Peyer's patch (tissue), 4 donors: Measurements from ENCODE around the gene FBXO48. TPM values are rescaled to one million over a fixed set of nuclear protein-coding genes. Genes with fewer than 3 reads are reported as not detected.
"Not testable (repeated sequence)": the region's sequence is repeated elsewhere in the genome, so short reads cannot be mapped to it uniquely, and the experiment has no call there.

ENCODE experiments used
- DNase-seq, 3 donors: peaks; one replicate each; pipeline ENCODE4 v3.0.0-alpha.2; 2017 to 2019
- H3K27ac ChIP-seq, 4 donors: fragments of 200-600 bp; sonication (generic); one replicate each; pipeline ENCODE4 v1.5.1; 2016 to 2019
- H3K27me3 ChIP-seq, 2 donors: fragments of 200-600 bp; sonication (generic); one replicate each; pipeline ENCODE4 v1.5.1; 2019
- H3K36me3 ChIP-seq, 3 donors: fragments of 200-600 bp; sonication (generic); one replicate each; pipeline ENCODE4 v1.5.1; 2016 to 2019
- H3K4me1 ChIP-seq, 4 donors: fragments of 200-600 bp; sonication (generic); one replicate each; pipeline ENCODE4 v1.5.1; 2016 to 2019
- H3K4me3 ChIP-seq, 4 donors: fragments of 200-600 bp; sonication (generic); 1 replicate in 3 of 4; 2 replicates in 1 of 4; pipeline ENCODE4 v1.5.1; 2016 to 2019; ENCODE audit warnings: mild to moderate bottlenecking in 1 of 4
- H3K9me3 ChIP-seq, 4 donors: fragments of 200-600 bp; sonication (generic); one replicate each; pipeline ENCODE4 v1.5.1; 2016 to 2019; ENCODE audit warnings: mild to moderate bottlenecking in 1 of 4
- POLR2A ChIP-seq, 2 donors: fragments of 450-650 bp; IDR thresholded peaks; one replicate each; pipeline ENCODE4 v1.5.1; 2017; ENCODE audit warnings: antibody characterized with exemption in 2 of 2, mild to moderate bottlenecking in 2 of 2, moderate library complexity in 2 of 2
- total RNA-seq, 4 donors: library from RNA; depleted of rRNA; stranded (reverse); fragments of >200 nt; gene quantifications; one replicate each; pipeline ENCODE4 v1.1.0, GENCODE V29; 2016
- TF ChIP-seq, protein P1 (sequence below), 6 experiments: fragments of 450-650 bp in 4 of 6; fragments of 200-600 bp in 2 of 6; sonication (generic) in 1 of 6; IDR thresholded peaks; one replicate each; pipeline ENCODE4 v1.5.1; 2017 to 2019; ENCODE audit warnings: antibody characterized with exemption in 6 of 6, mild to moderate bottlenecking in 3 of 6, moderate library complexity in 1 of 6

Gene FBXO48
- total RNA-seq, 4 donors from 2014 or later: 0.83 to 2.6 (median 1.4) TPM

DNA sequence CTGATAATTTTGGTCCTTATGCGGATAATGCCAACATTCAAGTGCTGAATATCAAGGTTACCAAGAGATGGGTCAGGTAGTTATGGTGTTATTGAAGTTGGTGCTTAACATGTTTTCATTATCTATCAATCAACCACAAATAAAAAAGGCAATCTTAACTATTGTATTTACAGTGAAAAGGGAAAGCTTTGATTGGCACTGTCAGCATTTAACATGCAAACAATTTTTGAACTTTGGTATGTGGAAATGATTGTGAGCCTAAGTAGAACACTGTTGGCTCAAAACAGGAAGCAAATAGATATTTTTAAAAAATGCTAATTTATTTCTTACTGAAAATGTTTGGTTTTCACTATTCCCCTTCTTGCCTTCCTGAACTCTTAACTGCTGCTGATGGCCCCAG is 22.2 kb upstream of the FBXO48 start:
- Histone ChIP-seq H3K4me3 (no peak overlapping the region), H3K27ac (no peak overlapping the region), H3K4me1 (no peaks in the 10 kb centered on the region), H3K9me3 (no peaks in the 10 kb centered on the region), H3K36me3 (no peaks in the 10 kb centered on the region), H3K27me3 (no peaks in the 10 kb centered on the region)
- TF ChIP-seq, protein P1, sequence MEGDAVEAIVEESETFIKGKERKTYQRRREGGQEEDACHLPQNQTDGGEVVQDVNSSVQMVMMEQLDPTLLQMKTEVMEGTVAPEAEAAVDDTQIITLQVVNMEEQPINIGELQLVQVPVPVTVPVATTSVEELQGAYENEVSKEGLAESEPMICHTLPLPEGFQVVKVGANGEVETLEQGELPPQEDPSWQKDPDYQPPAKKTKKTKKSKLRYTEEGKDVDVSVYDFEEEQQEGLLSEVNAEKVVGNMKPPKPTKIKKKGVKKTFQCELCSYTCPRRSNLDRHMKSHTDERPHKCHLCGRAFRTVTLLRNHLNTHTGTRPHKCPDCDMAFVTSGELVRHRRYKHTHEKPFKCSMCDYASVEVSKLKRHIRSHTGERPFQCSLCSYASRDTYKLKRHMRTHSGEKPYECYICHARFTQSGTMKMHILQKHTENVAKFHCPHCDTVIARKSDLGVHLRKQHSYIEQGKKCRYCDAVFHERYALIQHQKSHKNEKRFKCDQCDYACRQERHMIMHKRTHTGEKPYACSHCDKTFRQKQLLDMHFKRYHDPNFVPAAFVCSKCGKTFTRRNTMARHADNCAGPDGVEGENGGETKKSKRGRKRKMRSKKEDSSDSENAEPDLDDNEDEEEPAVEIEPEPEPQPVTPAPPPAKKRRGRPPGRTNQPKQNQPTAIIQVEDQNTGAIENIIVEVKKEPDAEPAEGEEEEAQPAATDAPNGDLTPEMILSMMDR (IDR thresholded peaks at IDR 0.05): no peak
- no peak for TF ChIP-seq POLR2A (IDR thresholded peaks at IDR 0.05)
- DNase-seq: no peak

DNA sequence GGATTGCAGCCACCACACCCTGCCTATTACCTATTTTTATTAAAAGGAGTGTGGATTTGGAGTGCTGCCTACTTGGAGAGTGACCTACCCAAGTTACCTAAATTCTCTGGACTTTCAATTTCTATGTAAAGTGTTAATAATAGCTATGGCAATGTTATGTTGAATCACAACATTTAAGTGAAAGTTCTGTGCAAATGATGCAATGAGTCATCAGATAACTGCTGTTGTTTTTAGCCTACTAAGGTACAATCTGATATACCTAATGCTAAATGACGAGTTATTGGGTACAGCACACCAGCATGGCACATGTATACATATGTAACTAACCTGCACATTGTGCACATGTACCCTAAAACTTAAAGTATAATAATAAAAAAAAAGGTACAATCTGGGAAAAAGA is 21.5 kb upstream of the FBXO48 start:
- H3K4me1 ChIP-seq, H3K27ac ChIP-seq, H3K4me3 ChIP-seq, H3K27me3 ChIP-seq, DNase-seq, H3K9me3 ChIP-seq, H3K36me3 ChIP-seq: not testable (repeated sequence)

- DNase-seq: no peak
- Histone ChIP-seq H3K4me1 (no peaks in the 10 kb centered on the region), H3K27me3 (no peaks in the 10 kb centered on the region), H3K9me3 (no peaks in the 10 kb centered on the region), H3K36me3 (no peaks in the 10 kb centered on the region), H3K27ac (no peak overlapping the region), H3K4me3 (no peak overlapping the region)
- TF ChIP-seq, protein P1 (IDR thresholded peaks at IDR 0.05): peak; percentile 25 to 66 (median 54)
- peak in 1 of 2 donors; percentile 15 for TF ChIP-seq POLR2A (IDR thresholded peaks at IDR 0.05)
These were observed 20.8 kb upstream of the FBXO48 start for GRCh38 chr2:68487773-68488355.

- no peak overlapping the region for H3K27ac ChIP-seq
- H3K4me1 ChIP-seq: no peaks in the 10 kb centered on the region
- H3K9me3 ChIP-seq: no peaks in the 10 kb centered on the region
- no peak for DNase-seq
- H3K4me3 ChIP-seq: no peak overlapping the region
- no peaks in the 10 kb centered on the region for H3K27me3 ChIP-seq
- TF ChIP-seq, protein P1 (IDR thresholded peaks at IDR 0.05): no peak
- TF ChIP-seq POLR2A (IDR thresholded peaks at IDR 0.05): no peak
- no peaks in the 10 kb centered on the region for H3K36me3 ChIP-seq
These were observed 15.9 kb upstream of the FBXO48 start for GRCh38 chr2:68483011-68483410.

DNA sequence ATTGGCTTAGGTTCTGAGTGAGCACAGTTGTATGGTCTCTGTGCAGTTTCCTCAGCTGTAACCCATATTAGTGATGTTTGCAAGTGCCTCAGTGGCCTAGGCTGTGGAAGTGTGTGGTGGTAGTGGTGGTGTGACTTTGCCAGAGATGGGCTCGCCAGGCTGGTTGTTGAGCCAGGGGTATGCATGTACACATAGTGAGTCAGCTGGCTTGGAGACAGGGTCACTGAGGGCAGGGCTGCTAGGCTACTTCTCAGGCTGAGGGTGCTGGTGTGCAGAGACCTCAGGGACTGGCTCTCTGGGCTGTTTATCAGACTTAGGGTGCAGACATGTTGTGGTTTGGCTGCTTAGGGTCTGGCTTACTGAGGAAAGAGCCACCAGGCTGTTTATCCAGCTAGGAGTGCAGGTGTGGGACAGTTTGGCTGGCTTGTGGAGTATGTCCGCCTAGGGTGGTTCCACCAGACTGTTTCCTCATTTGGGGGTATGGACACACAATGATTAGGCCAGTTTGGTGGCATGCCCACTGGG is 15.3 kb upstream of the FBXO48 start:
- Histone ChIP-seq H3K36me3 (no peaks in the 10 kb centered on the region), H3K9me3 (no peaks in the 10 kb centered on the region), H3K4me1 (no peaks in the 10 kb centered on the region), H3K27me3 (no peaks in the 10 kb centered on the region), H3K4me3 (no peak overlapping the region), H3K27ac (no peak overlapping the region)
- TF ChIP-seq, protein P1 (IDR thresholded peaks at IDR 0.05): no peak
- no peak for DNase-seq

GRCh38 chr2:68478688-68479087 is 11.6 kb upstream of the FBXO48 start:
- no peak overlapping the region for H3K27ac ChIP-seq
- no peaks in the 10 kb centered on the region for H3K36me3 ChIP-seq
- no peaks in the 10 kb centered on the region for H3K4me1 ChIP-seq
- H3K4me3 ChIP-seq: no peak overlapping the region
- DNase-seq: no peak
- no peaks in the 10 kb centered on the region for H3K27me3 ChIP-seq
- no peak for TF ChIP-seq POLR2A (IDR thresholded peaks at IDR 0.05)
- TF ChIP-seq, protein P1 (IDR thresholded peaks at IDR 0.05): no peak
- H3K9me3 ChIP-seq: no peaks in the 10 kb centered on the region
